HG02943 (cell line): Measurements from ENCODE around the gene MYL9.

Source experiments
- ATAC-seq: cut with Tn5 transposase; IDR thresholded peaks from one replicate; pipeline ENCODE4 v1.9.1; 2021; ENCODE audit warnings: mild to moderate bottlenecking, low read depth, moderate library complexity; ENCODE audit not compliant: unreplicated experiment

The MYL9 gene

DNA sequence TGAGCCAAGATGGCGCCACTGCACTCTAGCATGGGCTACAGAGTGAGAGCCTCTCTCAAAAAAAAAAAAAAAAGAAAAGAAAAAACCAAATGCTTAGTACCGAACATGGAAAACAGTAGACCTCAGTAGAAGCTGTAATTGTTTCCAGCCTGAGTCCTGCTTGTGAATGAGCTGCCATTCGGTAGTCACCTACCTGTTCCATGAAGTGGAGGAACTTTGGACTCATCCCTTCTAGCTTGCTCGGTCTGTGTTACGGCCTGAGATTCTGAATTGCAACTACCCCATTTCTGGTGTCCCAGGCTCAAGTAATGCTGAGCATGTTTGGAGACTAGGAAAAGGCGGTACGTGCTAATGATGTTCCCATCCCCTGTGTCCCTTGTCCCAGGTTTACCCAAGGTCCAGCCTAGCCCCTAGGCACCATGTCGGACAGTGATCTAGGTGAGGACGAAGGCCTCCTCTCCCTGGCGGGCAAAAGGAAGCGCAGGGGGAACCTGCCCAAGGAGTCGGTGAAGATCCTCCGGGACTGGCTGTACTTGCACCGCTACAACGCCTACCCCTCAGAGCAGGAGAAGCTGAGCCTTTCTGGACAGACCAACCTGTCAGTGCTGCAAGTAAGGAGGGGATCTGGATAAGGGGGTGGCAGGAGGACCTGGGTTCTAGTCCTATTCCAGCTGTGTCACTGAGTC, 37.2 kb downstream of the MYL9 start:
- ATAC-seq = no peak

- no peak for ATAC-seq
These were observed 38.8 kb downstream of the MYL9 start for GRCh38 chr20:36579996-36580545.

GRCh38 chr20:36582322-36582721, 41.0 kb downstream of the MYL9 start:
- ATAC-seq = no peak

GRCh38 chr20:36582821-36583220, 41.5 kb downstream of the MYL9 start:
- ATAC-seq = no peak

GRCh38 chr20:36584018-36584481, 42.7 kb downstream of the MYL9 start:
- ATAC-seq = no peak

- no peak for ATAC-seq
These were observed 44.2 kb downstream of the MYL9 start for GRCh38 chr20:36585410-36586125.

DNA sequence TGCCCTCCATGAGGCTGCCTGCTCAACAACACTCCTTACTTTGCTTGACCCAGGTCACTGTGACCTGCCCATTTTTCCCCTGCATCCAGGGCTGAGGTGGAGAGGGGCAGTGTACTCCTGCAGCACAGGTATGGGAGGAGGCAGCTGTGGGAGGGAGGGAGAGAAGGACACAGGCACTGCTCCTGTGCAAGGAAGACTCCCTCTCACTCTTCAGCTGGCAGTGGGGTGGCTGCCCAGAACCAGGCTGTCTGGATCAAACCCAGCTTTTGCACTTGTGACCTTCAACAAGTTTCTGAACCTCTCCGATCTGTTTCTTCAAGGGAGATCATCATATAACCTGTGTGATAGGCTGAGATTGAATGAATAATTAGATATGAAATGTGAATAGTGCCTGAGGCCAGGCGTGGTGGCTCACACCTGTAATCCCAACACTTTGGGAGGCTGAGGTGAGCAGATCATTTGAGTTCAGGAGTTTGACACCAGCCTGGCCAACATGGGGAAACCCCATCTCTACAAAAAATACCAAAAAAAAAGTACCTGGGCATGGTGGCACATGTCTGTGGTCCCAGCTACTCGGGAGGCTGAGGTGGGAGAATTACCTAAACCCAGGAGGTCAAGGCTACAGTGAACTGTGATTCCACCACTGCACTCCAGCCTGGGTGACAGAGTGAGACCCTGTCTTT, 46.2 kb downstream of the MYL9 start:
- ATAC-seq = no peak

DNA sequence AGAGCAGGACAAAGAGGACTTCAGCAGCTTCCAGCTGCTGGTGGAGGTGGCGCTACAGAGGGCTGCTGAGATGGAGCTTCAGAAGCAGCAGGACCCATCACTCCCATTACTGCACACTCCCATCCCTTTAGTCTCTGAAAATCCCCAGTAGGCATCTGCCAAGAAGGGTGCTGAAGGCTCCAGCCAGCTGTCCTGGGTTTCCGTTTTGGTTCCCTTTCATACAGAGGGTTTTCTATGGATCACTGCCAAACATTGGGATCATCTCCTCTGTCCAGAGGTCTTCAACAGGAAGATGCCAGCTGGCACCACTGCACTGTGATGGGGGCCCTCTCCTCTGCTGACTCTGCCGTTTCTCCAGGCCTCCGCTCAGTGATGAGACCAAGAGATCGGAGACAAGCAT, 50.0 kb downstream of the MYL9 start:
- no peak for ATAC-seq

GRCh38 chr20:36591854-36592641, 50.7 kb downstream of the MYL9 start:
- no peak for ATAC-seq

GRCh38 chr20:36593347-36593929, 52.1 kb downstream of the MYL9 start:
- ATAC-seq = no peak

- ATAC-seq = no peak
These were observed 58.6 kb downstream of the MYL9 start for GRCh38 chr20:36599912-36600345.
